HG03280 (cell line): ENCODE results near the gene FOXP1.
A peak's percentile ranks its signal among the peaks of the same experiment; 100 is the strongest.
"Not testable (repeated sequence)": the region's sequence is repeated elsewhere in the genome, so short reads cannot be mapped to it uniquely, and the experiment has no call there.

ENCODE experiments used
- ATAC-seq: cut with Tn5 transposase; IDR thresholded peaks from one replicate; pipeline ENCODE4 v1.9.1; 2021; ENCODE audit warnings: mild to moderate bottlenecking, moderate library complexity; ENCODE audit not compliant: unreplicated experiment

Gene FOXP1

DNA sequence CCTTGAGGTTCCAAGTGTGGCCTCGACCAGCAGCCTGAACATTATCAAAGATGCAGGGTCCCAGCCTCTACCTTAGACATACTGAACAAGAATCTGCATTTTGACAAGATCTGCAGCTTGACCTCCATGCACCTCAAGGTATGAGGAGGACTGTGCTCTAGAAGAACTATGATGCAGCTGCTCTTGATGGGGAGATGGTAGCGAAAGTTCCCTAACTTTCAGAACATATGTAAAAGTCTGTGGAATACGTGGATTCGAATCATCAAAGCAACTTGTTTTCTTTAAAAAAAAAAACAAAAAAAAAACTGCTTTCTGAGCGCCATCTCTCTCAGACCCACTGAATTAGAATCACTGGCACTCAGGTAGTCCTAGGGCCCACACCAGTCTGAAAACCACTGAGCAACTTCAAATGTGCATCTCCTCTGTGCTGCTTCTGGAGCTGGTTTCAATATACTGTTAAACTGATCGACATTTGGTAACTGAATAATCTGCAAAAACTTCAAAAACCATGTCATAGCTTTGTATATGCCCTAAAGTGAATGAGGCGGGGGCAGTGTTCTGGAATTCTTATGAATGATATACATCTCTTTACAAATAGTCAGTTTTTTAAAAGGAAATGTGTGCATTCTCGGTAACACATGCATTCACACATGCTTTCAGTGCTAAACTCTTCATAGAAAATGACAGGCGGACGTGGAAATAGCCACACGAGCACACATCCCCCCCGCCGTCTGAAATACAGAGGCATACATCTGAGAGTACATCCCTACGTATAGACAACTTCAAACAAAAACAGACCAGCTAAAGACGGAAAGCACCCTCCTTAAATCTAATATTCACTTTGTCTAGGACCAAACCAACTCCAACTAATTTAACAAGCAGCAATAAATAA is 128.8 kb downstream of the FOXP1 start:
- no peak for ATAC-seq

DNA sequence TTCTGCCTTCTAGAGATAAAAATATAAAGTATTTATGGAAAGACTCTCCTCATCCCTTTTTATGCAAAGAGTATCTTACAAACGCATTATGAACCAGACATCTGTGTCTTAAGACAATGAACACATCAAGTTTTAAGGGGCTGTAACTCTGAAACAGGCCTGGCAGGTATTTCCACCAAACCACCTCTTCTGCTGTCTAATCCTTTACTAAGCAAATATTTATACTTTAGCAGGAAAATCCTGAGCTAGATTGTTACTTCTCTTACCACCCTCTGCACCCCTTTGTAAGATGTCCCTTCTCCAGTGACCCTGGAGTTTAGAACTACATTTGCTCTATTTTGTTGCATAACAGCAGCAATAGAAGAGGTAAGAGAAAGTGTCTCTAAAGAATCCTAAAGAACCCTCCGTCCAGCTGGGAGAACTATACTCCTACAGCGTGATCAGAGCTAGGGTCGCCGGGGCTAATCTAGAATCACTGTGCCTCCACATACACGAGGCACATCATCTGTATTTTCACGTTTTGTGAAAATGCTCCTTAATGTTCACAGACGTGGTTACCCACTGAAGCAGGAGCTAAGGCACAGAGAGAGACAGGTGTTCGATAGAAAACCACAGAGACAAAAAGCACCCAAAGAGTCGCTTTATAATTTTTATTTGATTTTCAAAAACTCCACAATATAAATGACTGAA is 129.6 kb downstream of the FOXP1 start:
- ATAC-seq = no peak

DNA sequence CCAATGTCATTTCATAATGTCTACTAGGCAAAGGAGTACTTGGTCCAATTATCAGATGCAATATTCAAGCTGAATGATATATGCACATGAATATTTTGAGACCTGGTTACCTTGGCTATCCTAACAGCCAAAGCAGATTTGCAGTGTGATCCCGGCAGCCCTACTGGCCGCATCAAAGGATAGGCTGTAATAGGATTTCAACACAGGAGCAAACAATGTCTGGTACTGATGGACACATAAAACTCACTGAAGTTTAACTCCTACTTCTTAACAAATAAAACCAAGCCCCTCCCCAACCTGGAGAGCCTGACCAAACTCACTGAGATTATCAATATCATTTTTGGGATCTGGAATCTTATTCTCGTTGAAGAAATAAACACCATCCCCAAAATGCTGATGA is 130.2 kb downstream of the FOXP1 start:
- no peak for ATAC-seq

DNA sequence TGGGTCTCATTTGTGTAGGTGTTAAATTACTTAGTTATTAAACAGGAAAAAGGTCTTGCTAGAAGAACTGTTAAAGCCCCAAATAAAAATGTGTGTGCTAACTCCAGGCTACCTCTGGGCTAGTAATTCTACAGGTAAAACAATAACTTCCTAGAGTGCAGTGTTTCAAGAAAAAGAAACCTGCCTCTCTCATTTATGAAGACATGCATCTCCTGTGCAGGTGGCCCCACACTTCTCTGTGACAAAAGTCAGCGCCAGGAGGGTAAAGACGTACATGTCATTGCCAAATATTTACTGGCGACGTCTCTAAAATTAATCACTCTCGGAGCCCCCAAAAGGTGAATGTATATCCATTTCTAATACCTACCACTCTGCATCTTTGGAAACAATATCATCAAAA is 131.7 kb downstream of the FOXP1 start:
- no peak for ATAC-seq

DNA sequence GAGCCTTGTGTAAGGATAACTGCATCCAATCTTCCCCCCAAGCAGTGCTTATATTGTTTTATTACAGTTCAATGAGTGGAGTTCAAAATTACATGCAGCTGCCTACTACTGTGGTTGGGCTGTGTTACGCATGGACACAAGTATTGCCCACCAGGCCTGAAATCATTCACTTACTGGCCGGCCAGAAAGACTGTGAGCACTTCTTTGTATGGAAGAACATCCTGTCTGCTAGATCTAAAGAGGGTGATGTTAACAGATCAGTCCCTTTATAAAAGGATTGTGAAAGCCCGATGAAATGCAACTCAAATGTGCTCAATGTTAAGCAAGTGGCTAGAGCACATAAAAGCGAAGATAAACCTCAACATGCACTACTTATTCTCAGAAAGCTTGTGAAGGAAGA is 132.5 kb downstream of the FOXP1 start:
- no peak for ATAC-seq

DNA sequence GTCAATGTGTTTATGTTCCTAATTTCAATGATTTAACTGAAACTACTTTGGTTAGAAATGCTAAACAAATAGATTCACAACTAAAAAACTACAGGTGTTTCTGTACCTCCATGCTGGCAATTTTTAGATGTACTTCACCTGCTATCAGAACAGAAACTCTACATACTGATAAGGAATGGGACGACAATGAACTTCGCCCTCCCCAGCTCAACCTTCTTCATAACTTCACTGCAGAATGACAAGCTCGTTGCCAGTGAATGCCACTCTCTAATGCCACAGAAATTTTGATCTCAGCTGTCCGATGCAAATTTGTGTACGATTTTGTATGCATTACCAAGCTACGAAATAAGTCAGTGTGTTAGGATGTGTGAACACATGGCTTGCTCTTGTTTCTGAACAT is 133.4 kb downstream of the FOXP1 start:
- no peak for ATAC-seq

DNA sequence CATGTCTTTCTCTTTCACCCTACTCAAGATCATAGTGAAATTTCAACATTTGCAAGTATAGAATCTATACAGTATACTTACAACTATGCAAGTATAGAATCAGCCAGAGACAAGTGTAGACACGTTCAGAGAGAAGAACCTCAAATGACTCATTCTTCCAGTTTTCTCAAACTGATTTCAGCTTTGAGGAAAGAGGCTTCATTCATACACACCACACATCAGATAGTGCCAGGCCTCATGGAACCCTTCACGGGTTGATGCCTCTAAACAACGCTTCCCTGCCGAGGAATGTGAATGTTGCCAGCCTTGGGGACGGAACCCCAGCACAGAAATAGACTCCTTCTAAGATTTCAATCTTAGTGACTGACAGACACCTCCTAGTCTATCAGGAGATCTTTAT is 135.7 kb downstream of the FOXP1 start:
- ATAC-seq = no peak

DNA sequence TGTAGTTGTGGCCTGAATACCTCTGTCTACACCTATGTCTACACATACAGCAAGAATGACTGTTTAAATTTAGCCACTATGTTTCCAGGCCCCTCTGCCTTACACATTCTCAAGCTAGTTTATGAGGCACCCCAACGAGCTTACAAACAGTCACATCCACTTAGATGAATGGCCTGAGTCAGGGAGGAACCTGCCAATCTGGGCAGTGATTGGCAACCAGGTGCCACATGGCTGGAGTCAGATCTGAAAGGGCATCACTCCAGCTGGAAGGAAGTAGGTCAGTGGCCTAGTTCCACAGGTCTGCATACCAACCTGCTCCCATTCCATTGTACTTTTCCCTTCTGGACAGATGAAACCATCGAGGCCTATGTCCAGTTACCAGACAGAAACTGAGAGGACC is 136.3 kb downstream of the FOXP1 start:
- no peak for ATAC-seq

DNA sequence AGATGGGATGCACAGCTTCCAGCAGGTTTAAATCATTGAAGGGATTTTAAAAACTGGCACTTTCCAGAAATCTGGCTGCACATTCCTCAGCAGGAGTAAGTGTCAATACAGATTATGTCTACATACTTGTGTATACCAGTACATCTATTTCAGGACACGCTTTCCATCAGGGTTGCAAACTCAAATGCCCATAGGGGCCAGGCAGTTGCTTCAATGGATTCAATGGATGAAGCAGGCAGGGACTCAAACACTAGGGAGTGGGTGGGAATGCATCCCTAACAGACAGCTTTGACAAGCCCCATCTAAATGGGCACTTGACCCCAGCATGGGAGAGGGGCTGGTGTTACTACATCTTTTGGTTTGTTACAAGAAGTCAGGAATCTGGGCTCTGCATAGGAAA is 136.8 kb downstream of the FOXP1 start:
- no peak for ATAC-seq

DNA sequence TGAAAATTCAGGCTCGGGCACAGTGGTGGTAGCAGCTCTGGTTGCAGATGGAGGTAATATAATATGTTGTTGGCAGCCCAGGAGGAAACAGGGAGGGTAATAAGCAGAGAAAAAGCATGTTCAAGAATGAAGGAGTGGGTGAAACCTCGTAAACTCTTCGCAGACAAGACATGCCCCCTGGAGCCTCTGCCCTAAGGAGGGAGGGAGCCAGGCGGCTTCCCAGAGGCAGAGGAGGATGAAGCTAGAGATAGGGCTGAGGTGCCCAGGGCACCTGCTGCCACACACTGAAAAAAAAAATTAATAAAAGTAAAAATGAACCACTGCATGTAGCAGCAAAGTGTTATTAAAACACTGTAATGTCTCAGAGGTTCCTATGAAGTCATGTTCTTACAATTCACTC is 137.3 kb downstream of the FOXP1 start:
- ATAC-seq = no peak

DNA sequence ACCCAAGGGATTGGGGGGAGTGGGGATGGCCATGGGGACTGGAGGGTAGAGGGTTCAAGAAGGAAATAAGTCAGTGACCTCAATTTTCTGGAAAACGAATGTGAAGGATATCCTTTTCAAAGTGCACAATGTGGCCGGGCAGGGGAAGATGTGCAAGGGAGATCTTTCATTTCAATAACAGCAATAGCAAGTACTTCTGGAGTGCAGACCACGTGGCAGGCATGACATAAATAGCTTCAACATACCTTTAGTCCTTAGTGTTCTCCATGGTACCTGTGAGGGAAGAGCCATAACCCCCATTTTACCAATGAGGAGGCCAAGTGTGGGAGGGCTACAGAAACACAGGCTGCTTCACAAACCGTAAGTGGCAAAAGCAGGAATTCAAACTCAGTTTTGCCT is 138.7 kb downstream of the FOXP1 start:
- no peak for ATAC-seq

DNA sequence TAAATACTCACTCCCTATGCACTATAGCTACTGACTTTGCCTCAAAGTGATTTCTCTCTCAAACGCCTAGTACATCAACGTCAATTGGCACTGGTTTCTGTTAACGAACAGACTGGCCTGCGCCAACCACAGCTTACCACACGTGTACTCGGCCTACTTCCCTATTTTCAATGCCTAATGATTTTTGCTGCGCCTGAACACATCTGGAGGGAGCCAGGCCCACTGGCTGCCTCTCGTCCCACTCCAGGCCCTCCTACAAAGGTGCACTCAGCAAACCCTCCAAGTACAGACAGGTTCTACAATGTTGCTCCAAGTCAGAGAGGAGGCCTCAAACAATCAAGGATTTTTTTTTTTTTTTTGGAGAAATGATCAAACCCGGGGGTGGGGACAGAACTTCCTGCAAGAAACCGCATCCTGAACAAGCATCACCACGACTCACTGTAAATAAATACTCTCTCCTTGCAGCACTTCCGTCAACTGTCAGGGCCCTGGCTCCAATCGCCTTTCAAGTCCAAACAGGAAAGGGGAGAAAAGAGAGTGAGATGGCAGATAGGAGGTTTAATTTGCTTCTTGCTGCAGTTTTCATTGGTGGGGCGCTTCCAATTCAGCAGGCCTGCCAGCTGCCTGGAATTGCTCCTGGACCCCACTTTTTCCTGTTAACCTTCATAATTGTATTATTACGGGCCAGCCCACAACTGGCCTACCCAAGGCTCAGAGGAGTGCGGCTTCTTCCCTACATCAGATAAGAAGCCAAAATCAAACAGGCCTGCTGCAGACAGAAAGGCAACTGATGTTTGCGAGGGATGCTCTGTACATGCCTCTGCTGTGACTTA is 139.3 kb downstream of the FOXP1 start:
- peak; percentile 82 for ATAC-seq

DNA sequence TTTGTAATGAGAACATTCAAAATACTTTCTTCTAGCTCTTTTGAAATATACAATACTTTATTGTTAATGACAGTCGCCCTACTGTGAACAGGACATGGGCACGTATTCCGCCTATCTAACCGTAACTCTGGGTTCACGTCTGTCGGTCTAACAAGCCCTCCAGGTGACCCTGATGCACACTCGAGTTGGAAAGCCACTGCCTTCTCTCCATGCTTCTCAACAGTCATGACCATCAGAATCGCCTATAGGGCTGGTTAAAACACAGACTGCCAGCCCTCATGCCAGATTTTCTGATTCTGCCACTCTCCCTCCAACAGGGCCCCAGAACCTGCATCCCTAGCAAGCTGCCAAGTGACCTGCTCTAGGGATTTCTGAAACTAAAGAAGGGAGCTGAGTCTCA is 140.2 kb downstream of the FOXP1 start:
- no peak for ATAC-seq

DNA sequence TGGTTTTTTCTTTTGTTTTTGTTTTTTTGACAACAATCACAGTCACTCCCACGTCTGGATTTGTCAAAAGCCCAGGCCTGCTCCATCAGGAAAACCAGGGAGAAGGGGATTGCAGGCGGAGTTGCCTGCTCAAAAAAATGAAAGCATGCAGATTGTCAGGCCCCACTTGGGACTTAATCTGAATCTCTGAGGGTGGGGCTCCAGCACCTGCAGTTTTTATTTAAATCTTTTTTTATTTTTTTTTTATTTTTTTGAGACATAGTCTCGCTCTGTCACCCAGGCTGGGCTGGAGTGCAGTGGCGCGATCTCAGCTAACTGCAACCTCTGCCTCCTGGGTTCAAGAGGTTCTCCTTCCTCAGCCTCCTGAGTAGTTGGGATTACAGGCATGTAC is 140.9 kb downstream of the FOXP1 start:
- no peak for ATAC-seq

DNA sequence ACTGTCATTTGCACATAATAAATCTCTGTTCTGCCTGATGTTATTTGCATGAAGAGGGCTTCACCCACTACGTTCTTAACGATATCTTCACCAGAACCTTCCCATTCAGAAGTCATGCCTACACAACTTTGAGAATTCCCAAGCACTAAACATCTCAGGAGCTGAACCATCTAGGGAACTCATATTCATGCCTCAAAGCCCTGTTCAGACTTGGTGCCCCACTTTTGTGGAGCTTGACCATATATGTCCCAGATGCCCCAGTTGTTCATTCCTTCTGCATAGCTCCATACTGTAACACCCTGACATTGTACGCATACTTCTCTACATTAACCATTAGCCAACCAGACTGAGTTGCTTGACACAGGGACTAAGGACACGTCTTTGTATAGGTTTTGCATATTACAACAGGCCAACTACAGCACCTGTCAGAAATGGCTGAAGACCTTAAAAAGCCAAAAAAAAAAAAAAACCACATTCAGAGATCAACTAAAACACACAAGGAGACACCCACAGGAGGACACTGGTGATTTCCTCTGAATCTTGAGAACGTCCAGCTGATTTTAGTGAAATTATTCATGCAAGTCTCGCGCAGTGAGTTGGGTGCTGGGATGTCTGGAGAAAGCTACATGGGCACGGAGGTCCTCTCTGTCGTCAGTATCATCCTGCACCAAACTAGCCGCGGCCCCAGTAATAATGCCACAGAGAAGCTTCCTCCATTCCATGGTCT is 141.4 kb downstream of the FOXP1 start:
- no peak for ATAC-seq

DNA sequence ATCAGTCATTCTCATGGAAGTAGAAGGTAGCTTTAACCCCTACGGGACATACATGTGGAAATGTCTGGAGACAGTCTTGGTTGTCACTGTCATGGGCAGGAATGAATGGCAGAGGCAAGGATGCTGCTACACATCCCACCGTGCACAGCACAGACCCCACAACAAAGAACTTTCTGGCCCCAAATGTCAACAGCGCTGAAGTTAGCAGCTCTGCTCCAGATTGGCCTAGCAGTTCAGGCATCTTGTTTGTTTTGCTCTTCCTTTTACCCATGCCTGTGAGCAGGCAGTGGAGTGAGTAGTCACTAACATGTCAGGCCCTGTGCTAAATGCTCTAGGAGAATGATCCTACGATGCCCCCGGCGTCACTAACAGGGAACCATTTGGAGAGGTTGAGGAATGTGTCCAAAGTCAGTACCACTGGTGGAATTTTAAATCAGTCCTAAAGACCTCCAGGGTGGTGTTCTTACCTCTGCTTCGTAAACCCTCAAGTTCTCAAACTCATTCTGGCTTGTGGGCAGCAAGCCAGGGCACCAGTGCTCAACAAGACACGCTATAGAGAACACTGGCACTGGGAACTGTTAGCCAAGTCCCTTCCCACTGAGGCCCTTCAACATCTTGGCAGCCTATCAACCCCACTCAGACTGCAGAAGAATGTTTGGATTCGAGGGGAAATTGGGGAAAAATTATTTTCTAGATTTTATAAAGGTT is 142.2 kb downstream of the FOXP1 start:
- no peak for ATAC-seq

DNA sequence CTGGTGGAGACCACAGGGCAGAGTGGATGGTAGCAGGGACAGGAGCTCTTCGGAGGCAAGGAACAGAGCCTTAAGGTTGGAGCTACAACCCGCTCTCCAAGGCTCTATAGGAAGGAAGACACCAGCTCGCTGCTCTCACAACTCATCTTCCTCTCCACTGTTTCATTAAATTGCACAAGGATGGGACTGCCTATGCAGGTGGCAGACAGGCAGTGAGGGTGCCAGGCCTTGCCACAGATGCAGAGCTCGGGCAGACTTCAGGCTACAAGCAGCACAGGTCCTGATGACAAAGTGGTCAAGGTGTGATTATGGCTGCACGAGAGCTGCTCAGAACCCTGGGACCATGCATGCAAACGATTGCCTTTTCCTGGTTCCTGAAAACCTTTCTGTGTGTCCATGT is 144.6 kb downstream of the FOXP1 start:
- no peak for ATAC-seq

DNA sequence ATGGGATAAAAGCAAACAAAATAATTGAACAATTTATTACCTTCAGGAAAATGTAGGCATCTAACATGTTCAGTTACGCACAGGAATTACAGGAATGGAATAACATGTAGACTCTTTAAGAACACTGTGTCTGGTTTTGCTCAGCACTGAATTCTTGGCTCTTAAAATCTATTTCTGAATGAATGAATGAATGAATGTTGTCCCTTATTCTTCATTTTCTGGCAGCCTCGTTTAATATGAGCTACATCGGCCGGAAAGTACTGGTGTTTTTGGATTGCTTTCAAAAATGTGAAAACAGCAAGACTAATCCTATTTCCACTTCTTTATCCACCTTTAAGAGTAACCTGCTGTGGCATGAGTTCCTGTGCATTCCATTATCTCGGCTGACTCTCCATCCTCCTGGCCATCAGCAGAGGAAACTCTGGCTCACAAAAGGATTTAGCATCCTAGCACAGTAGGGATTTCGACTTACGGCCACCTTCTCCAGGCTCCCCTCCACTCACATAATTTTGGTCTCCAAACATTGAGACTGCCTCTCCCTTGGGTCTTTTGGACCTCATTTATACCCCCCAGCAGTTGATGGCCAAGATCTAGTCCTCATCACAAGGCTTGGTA is 145.3 kb downstream of the FOXP1 start:
- ATAC-seq = no peak

DNA sequence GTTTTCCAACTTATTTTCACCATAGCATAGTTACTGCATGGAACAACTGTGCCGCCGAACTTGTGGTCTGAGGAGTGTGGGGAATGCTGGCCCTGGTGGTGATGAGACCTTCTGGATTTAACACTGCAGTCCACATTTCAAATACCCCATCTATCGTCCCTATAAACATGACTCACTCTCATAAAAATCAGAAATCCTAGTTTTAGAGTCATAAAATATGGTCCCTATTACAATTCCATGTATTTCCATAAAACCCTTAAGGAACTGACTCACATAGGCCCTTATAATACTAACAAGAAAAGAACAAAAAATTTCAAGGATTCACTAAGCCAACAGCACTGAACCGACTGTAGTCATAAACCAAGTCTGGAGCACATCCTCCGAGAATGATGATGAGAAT is 147.2 kb downstream of the FOXP1 start:
- no peak for ATAC-seq

DNA sequence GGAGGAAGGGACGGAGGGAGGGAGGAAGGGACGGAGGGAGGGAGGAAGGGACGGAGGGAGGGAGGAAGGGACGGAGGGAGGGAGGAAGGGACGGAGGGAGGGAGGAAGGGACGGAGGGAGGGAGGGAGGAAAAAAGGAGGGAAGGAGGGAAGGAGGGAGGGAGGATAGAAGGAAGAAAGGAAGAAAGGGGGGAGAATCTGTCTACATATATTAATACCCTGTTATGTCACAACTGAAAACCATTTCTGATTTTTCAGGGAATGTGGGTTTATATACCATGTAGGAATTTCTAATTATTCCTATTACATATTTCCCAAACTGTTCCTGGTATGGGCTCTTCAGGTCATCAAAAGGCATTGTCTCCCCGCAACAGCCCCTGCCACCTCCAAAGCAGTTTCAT is 147.7 kb downstream of the FOXP1 start:
- ATAC-seq = not testable (repeated sequence)
